ENCODE measurements around the gene ADAMTS9.

Gene ADAMTS9

GRCh38 chr3:64533617-64534317, 154.0 kb downstream of the ADAMTS9 start:
- no peak overlapping the region for H3K4me3 ChIP-seq (ENCODE audit: control insufficient read depth, low read depth, low read length)
- TF ChIP-seq, protein P1, sequence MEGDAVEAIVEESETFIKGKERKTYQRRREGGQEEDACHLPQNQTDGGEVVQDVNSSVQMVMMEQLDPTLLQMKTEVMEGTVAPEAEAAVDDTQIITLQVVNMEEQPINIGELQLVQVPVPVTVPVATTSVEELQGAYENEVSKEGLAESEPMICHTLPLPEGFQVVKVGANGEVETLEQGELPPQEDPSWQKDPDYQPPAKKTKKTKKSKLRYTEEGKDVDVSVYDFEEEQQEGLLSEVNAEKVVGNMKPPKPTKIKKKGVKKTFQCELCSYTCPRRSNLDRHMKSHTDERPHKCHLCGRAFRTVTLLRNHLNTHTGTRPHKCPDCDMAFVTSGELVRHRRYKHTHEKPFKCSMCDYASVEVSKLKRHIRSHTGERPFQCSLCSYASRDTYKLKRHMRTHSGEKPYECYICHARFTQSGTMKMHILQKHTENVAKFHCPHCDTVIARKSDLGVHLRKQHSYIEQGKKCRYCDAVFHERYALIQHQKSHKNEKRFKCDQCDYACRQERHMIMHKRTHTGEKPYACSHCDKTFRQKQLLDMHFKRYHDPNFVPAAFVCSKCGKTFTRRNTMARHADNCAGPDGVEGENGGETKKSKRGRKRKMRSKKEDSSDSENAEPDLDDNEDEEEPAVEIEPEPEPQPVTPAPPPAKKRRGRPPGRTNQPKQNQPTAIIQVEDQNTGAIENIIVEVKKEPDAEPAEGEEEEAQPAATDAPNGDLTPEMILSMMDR (IDR thresholded peaks at IDR 0.05; ENCODE audit: control insufficient read depth, insufficient read depth, low read depth, low read length, missing control alignments), result peak; percentile 91
- peak; percentile 52 for DNase-seq (ENCODE audit: low read depth)

- TF ChIP-seq, protein P1 (IDR thresholded peaks at IDR 0.05; ENCODE audit: control insufficient read depth, insufficient read depth, low read depth, low read length, missing control alignments), result peak; percentile 62
- no peak for DNase-seq (ENCODE audit: low read depth)
- no peak overlapping the region for H3K4me3 ChIP-seq (ENCODE audit: control insufficient read depth, low read depth, low read length)
These were observed 157.3 kb downstream of the ADAMTS9 start for GRCh38 chr3:64530434-64531049.

DNA sequence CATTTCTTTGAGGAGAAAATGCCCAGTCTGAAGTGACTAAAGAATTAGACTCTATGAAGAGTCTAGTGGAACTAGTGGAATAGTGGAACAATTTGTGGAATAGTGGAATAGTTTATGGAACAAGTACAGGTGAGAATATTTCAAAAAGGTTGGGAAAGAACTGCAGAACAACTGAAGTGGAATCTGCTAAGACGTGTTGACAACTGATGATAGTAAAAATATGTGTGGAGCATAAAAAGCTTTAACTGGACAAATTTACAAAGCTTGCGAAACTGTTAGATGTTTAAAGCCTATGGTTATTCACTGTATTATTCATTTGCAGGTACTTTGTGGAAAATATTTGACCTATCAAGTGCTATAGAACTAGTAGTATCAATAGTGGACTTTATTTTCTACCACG, 164.5 kb downstream of the ADAMTS9 start:
- DNase-seq (ENCODE audit: low read depth), result no peak
- TF ChIP-seq, protein P1 (IDR thresholded peaks at IDR 0.05; ENCODE audit: control insufficient read depth, insufficient read depth, low read depth, low read length, missing control alignments), result no peak
- no peak overlapping the region for H3K4me3 ChIP-seq (ENCODE audit: control insufficient read depth, low read depth, low read length)

DNA sequence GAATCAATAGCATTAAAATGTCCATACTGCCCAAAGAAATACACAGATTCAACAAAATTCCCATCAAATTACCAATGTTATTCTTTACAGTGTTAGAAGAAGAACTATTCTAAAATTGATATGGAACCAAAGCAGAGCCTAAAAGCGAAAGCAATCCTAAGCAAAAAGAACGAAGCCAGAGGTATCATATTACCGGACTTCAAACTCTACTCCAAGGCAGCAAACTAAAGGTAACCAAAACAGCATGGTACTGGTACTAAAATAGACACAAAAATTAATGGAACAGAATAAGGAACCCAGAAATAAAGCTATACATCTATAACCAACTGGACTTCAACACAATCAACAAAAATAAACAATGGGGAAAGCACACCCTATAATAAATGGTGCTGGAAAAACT, 167.5 kb downstream of the ADAMTS9 start:
- no peak for DNase-seq (ENCODE audit: low read depth)
- H3K4me3 ChIP-seq (ENCODE audit: control insufficient read depth, low read depth, low read length), result no peak overlapping the region
- TF ChIP-seq, protein P1 (IDR thresholded peaks at IDR 0.05; ENCODE audit: control insufficient read depth, insufficient read depth, low read depth, low read length, missing control alignments), result no peak

DNA sequence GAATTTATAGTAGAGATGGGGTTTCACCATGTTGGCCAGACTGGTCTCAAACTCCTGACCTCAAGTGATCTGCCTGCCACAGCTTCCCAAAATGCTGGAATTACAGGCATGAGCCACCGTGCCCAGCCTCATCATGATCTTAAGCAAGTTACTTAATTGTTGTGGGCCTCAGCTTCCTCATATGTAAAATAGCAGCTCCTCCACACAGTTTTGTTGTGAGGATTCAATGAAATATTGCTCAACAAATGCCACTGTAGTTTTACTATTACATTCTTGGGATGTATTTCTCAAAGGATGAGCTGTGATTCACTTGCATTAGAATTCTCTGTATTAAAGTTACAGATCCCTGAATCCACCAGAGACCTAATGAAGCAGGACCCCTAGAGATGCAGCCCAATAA, 168.8 kb downstream of the ADAMTS9 start:
- TF ChIP-seq, protein P1 (IDR thresholded peaks at IDR 0.05; ENCODE audit: control insufficient read depth, insufficient read depth, low read depth, low read length, missing control alignments), result no peak
- peak; percentile 60 for DNase-seq (ENCODE audit: low read depth)
- no peak overlapping the region for H3K4me3 ChIP-seq (ENCODE audit: control insufficient read depth, low read depth, low read length)

DNA sequence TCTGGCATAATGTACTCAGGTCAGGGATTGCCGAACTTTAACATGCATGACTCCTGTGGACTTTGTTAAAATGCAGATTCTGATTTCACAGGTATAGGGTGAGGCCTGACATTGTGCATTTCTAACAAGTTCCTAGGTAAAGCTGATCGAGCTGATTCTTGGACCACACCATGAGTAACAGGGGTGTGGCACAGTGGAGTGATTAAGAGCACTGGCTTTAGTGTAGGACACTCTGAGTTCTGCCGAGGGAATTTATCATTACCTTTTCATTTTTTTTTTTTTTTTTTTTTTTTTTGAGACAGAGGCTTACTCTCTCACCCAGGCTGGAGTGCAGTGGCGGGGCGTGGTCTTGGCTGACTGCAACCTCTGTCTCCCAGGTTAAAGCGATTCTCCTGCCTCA, 169.3 kb downstream of the ADAMTS9 start:
- H3K4me3 ChIP-seq (ENCODE audit: control insufficient read depth, low read depth, low read length), result no peak overlapping the region
- TF ChIP-seq, protein P1 (IDR thresholded peaks at IDR 0.05; ENCODE audit: control insufficient read depth, insufficient read depth, low read depth, low read length, missing control alignments), result no peak
- DNase-seq (ENCODE audit: low read depth), result no peak
